Measurements from ENCODE around the gene JAG2. TPM values are rescaled to one million over a fixed set of nuclear protein-coding genes. Genes with fewer than 3 reads are reported as not detected.

The JAG2 gene
- total and polyA plus RNA-seq, 3 donors from 2014 or later, result 12.9 to 21.3 (median 20.4) TPM

GRCh38 chr14:105178868-105179140 lies 10.2 kb upstream of the JAG2 start:
- Histone ChIP-seq H3K4me3 (no peak overlapping the region), H3K4me1 (peaks cover 5% of the 10 kb centered on the region), H3K27ac (no peak overlapping the region), H3K27me3 (no peaks in the 10 kb centered on the region), H3K9me3 (no peaks in the 10 kb centered on the region), H3K36me3 (ENCODE audit: low read depth, missing control alignments) (no peaks in the 10 kb centered on the region)
- intact Hi-C loops (cut with DNase I; ENCODE audit: low total_unique reads), result no loop called here
- DNase-seq, result no peak
- 92 to 95% methylated on average over 8 to 11 of the region's 11 CpGs for WGBS, 2 donors
- TF ChIP-seq, protein P1, sequence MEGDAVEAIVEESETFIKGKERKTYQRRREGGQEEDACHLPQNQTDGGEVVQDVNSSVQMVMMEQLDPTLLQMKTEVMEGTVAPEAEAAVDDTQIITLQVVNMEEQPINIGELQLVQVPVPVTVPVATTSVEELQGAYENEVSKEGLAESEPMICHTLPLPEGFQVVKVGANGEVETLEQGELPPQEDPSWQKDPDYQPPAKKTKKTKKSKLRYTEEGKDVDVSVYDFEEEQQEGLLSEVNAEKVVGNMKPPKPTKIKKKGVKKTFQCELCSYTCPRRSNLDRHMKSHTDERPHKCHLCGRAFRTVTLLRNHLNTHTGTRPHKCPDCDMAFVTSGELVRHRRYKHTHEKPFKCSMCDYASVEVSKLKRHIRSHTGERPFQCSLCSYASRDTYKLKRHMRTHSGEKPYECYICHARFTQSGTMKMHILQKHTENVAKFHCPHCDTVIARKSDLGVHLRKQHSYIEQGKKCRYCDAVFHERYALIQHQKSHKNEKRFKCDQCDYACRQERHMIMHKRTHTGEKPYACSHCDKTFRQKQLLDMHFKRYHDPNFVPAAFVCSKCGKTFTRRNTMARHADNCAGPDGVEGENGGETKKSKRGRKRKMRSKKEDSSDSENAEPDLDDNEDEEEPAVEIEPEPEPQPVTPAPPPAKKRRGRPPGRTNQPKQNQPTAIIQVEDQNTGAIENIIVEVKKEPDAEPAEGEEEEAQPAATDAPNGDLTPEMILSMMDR (IDR thresholded peaks at IDR 0.05), result no peak
- TF ChIP-seq POLR2A (IDR thresholded peaks at IDR 0.05), result no peak

- Histone ChIP-seq H3K9me3 (no peaks in the 10 kb centered on the region), H3K27me3 (no peaks in the 10 kb centered on the region), H3K36me3 (ENCODE audit: low read depth, missing control alignments) (no peaks in the 10 kb centered on the region), H3K4me1 (peaks cover 5% of the 10 kb centered on the region), H3K4me3 (no peak overlapping the region), H3K27ac (no peak overlapping the region)
- TF ChIP-seq, protein P1 (IDR thresholded peaks at IDR 0.05), result no peak
- no peak for TF ChIP-seq POLR2A (IDR thresholded peaks at IDR 0.05)
- DNase-seq, result no peak
- 89 to 91% methylated on average over 15 to 19 of the region's 19 CpGs for WGBS, 2 donors
- intact Hi-C loops (cut with DNase I; ENCODE audit: low total_unique reads), result no loop called here
Measured at GRCh38 chr14:105178069-105178867, 9.7 kb upstream of the JAG2 start.

DNA sequence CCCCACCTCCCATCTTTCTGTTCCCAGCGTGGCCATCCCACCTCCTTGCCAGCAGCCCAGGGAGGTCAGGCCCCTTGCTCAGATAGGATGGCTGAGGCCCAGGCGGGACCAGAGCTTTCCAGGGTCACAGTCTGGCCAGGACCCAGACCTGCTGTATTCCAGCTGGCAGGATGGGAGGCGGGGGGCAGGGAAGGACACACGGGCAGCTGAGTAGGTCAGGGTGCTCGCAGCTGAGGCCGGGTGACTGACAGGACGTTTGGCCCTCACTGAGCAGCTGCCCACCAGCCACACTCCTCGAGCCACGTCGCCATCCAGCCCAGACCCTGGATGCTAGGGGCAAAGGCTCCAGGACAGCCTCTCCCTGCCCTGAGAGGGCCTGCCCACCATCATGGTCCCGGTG lies 8.5 kb upstream of the JAG2 start:
- WGBS, 2 donors, result 40 to 57% methylated on average over 1 to 11 of the region's 11 CpGs
- TF ChIP-seq, protein P1 (IDR thresholded peaks at IDR 0.05), result no peak
- no peak for TF ChIP-seq POLR2A (IDR thresholded peaks at IDR 0.05)

DNA sequence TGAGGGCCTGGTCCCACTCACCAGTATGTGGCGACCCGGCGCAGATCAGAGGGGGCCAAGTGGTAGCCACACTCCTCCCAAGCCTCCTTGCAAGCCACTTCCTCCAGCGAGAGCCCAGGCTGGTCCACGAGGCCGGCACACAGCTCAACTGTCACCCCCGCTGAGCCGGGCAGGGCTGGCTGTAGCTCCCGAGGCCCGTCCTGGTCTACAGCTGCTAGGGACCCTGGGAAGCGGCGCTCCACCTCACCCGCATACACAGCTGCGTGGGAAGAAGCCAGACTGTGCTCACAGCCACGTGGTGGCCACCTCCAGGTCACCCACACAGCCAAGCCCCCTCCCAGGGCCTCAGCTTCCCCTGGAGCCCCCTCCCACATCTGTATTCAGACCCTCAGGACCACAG lies 7.9 kb upstream of the JAG2 start:
- no peaks in the 10 kb centered on the region for H3K36me3 ChIP-seq (ENCODE audit: low read depth, missing control alignments)
- intact Hi-C loops (cut with DNase I; ENCODE audit: low total_unique reads), result no loop called here
- H3K9me3 ChIP-seq, result no peaks in the 10 kb centered on the region
- WGBS, 2 donors, result 73 to 85% methylated on average over 3 to 15 of the region's 15 CpGs
- H3K27ac ChIP-seq, result no peak overlapping the region
- TF ChIP-seq, protein P1 (IDR thresholded peaks at IDR 0.05), result no peak
- no peak for TF ChIP-seq POLR2A (IDR thresholded peaks at IDR 0.05)
- peaks cover 5% of the 10 kb centered on the region for H3K4me1 ChIP-seq
- DNase-seq, result no peak
- H3K4me3 ChIP-seq, result no peak overlapping the region
- H3K27me3 ChIP-seq, result no peaks in the 10 kb centered on the region

More for the DNA sequence above, 8.5 kb upstream of the JAG2 start:
- Histone ChIP-seq H3K27ac (no peak overlapping the region), H3K9me3 (no peaks in the 10 kb centered on the region), H3K4me3 (no peak overlapping the region), H3K27me3 (no peaks in the 10 kb centered on the region), H3K36me3 (ENCODE audit: low read depth, missing control alignments) (no peaks in the 10 kb centered on the region), H3K4me1 (peaks cover 5% of the 10 kb centered on the region)
- DNase-seq, result no peak
- intact Hi-C loops (cut with DNase I; ENCODE audit: low total_unique reads), result no loop called here

Measured in testis (tissue), 3 donors.